CD4-positive, alpha-beta T cell treated with Interleukin-12 subunit alpha and Interleukin-12 subunit beta, for 1 hour (primary cell): ENCODE data around the gene FAM78A.
A peak's percentile ranks its signal among the peaks of the same experiment; 100 is the strongest.
"Not testable (repeated sequence)": the region's sequence is repeated elsewhere in the genome, so short reads cannot be mapped to it uniquely, and the experiment has no call there.

ENCODE experiments used
- DNase-seq: peaks from one replicate; pipeline ENCODE4 v3.0.0-alpha.2; 2020

The FAM78A gene

GRCh38 chr9:131236161-131236560 is 40.1 kb downstream of the FAM78A start:
- no peak for DNase-seq

- DNase-seq, result no peak
These were observed 40.8 kb downstream of the FAM78A start for GRCh38 chr9:131235480-131235851.

GRCh38 chr9:131234799-131235479 is 41.4 kb downstream of the FAM78A start:
- DNase-seq, result no peak

- peak; percentile 59 for DNase-seq
These were observed 42.3 kb downstream of the FAM78A start for GRCh38 chr9:131233995-131234394.

GRCh38 chr9:131233556-131233955 is 42.8 kb downstream of the FAM78A start:
- DNase-seq, result peak; percentile 54

- no peak for DNase-seq
These were observed 47.3 kb downstream of the FAM78A start for GRCh38 chr9:131228988-131229387.

- DNase-seq, result no peak
These were observed 48.3 kb downstream of the FAM78A start for GRCh38 chr9:131227959-131228460.

- no peak for DNase-seq
These were observed 49.0 kb downstream of the FAM78A start for GRCh38 chr9:131227112-131227958.

GRCh38 chr9:131226226-131226625 is 50.1 kb downstream of the FAM78A start:
- DNase-seq, result no peak

- no peak for DNase-seq
These were observed 53.9 kb downstream of the FAM78A start for GRCh38 chr9:131222460-131222859.

GRCh38 chr9:131220485-131220884 is 55.8 kb downstream of the FAM78A start:
- no peak for DNase-seq

GRCh38 chr9:131218370-131218769 is 57.9 kb downstream of the FAM78A start:
- no peak for DNase-seq

- DNase-seq, result no peak
These were observed 58.8 kb downstream of the FAM78A start for GRCh38 chr9:131217331-131218031.

GRCh38 chr9:131216806-131217205 is 59.5 kb downstream of the FAM78A start:
- no peak for DNase-seq

GRCh38 chr9:131214876-131215275 is 61.4 kb downstream of the FAM78A start:
- DNase-seq, result no peak

GRCh38 chr9:131214286-131214856 is 61.9 kb downstream of the FAM78A start:
- DNase-seq, result no peak

- DNase-seq, result not testable (repeated sequence)
These were observed 64.4 kb downstream of the FAM78A start for GRCh38 chr9:131211920-131212319.
